Brain microvascular endothelial cell (primary cell): Measurements from ENCODE around the gene STEAP1B.

Experiments used
- DNase-seq: peaks from one replicate; pipeline ENCODE4 v3.0.0-alpha.2; 2020
- H3K27ac ChIP-seq: fragments of 250-450 bp; sonication (Bioruptor Pico); 2 replicates; pipeline ENCODE4 v1.5.1; 2020; ENCODE audit warnings: mild to moderate bottlenecking, moderate library complexity
- H3K27me3 ChIP-seq: fragments of 250-450 bp; sonication (Bioruptor Pico); replicated peaks from 2 replicates; pipeline ENCODE4 v1.5.1; 2020; ENCODE audit warnings: mild to moderate bottlenecking
- H3K36me3 ChIP-seq: fragments of 250-450 bp; sonication (Bioruptor Pico); replicated peaks from 2 replicates; pipeline ENCODE4 v1.5.1; 2020; ENCODE audit warnings: mild to moderate bottlenecking
- H3K4me3 ChIP-seq: 2 replicates; pipeline ENCODE4 v1.5.1; 2011; ENCODE audit warnings: low read depth, mild to moderate bottlenecking, control low read depth, low read length, moderate library complexity
- CTCF ChIP-seq: IDR thresholded peaks from 2 replicates; pipeline ENCODE4 v1.5.1; 2011; ENCODE audit warnings: low read depth, mild to moderate bottlenecking, moderate library complexity, low read length, control low read depth, inconsistent platforms; ENCODE audit errors: missing control alignments
- in situ Hi-C: cut with HindIII; loops from 2 replicates; pipeline ENCODE4 v1.10.0; 2017; ENCODE audit warnings: low sequenced_read_pairs, low pct_ligation_motif_present

Gene STEAP1B

GRCh38 chr7:22422831-22423615, 77.0 kb downstream of the STEAP1B start:
- in situ Hi-C loops = no loop called here

GRCh38 chr7:22420973-22421635, 78.9 kb downstream of the STEAP1B start:
- in situ Hi-C loops = no loop called here
- TF ChIP-seq CTCF = no peak

More at GRCh38 chr7:22422831-22423615, 77.0 kb downstream of the STEAP1B start:
- H3K36me3 ChIP-seq = no peaks in the 10 kb centered on the region
- TF ChIP-seq CTCF = no peak
- no peak overlapping the region for H3K4me3 ChIP-seq
- H3K27me3 ChIP-seq = no peaks in the 10 kb centered on the region
- no peak for DNase-seq
- H3K27ac ChIP-seq = no peak overlapping the region

GRCh38 chr7:22420008-22420407, 80.0 kb downstream of the STEAP1B start:
- Histone ChIP-seq H3K27me3 (no peaks in the 10 kb centered on the region), H3K4me3 (no peak overlapping the region), H3K36me3 (no peaks in the 10 kb centered on the region), H3K27ac (no peak overlapping the region)
- in situ Hi-C loops = no loop called here
- no peak for TF ChIP-seq CTCF
- DNase-seq = no peak

More at GRCh38 chr7:22420973-22421635, 78.9 kb downstream of the STEAP1B start:
- Histone ChIP-seq H3K36me3 (no peaks in the 10 kb centered on the region), H3K4me3 (no peak overlapping the region), H3K27ac (no peak overlapping the region), H3K27me3 (no peaks in the 10 kb centered on the region)
- DNase-seq = no peak

- no peaks in the 10 kb centered on the region for H3K36me3 ChIP-seq
- H3K4me3 ChIP-seq = no peak overlapping the region
- no peaks in the 10 kb centered on the region for H3K27me3 ChIP-seq
- in situ Hi-C loops = no loop called here
- TF ChIP-seq CTCF = no peak
- no peak for DNase-seq
- H3K27ac ChIP-seq = no peak overlapping the region
These were observed 80.5 kb downstream of the STEAP1B start for GRCh38 chr7:22419488-22419887.

- Histone ChIP-seq H3K4me3 (no peak overlapping the region), H3K27me3 (no peaks in the 10 kb centered on the region), H3K27ac (no peak overlapping the region), H3K36me3 (no peaks in the 10 kb centered on the region)
- in situ Hi-C loops = no loop called here
- TF ChIP-seq CTCF = no peak
- DNase-seq = no peak
These were observed 81.5 kb downstream of the STEAP1B start for GRCh38 chr7:22418251-22419046.
